Breast epithelium (tissue), 3 donors: ENCODE data around the gene UBAP1L.
"Not testable (repeated sequence)": the region's sequence is repeated elsewhere in the genome, so short reads cannot be mapped to it uniquely, and the experiment has no call there.

Source experiments
- POLR2AphosphoS5 ChIP-seq, 3 donors: sonication (generic); formaldehyde crosslinking; IDR thresholded peaks; one replicate each; pipeline ENCODE4 v1.6.1; 2017; ENCODE audit warnings: antibody characterized with exemption in 3 of 3
- TF ChIP-seq, protein P1 (sequence below), 3 donors: fragments of 450-650 bp; IDR thresholded peaks; one replicate each; pipeline ENCODE4 v1.5.1; 2016 to 2017; ENCODE audit warnings: antibody characterized with exemption in 3 of 3, mild to moderate bottlenecking in 3 of 3, moderate library complexity in 3 of 3

DNA sequence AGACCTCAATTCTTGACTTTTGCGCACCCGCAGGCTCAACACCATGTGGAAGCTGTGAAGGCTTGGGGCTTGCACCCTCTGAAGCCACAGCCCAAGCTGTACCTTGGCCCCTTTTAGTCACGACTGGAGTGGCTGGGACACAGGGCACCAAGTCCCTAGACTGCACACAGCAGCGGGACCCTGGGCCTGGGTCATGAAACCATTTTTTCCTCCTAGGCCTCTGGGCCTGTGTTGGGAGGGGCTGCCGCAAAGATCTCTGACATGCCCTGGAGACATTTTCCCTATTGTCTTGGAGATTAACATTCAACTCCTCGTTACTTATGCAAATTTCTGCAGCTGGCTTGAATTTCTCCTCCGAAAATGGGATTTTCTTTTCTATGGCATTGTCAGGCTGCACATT lies 22.1 kb upstream of the UBAP1L start:
- TF ChIP-seq, protein P1, sequence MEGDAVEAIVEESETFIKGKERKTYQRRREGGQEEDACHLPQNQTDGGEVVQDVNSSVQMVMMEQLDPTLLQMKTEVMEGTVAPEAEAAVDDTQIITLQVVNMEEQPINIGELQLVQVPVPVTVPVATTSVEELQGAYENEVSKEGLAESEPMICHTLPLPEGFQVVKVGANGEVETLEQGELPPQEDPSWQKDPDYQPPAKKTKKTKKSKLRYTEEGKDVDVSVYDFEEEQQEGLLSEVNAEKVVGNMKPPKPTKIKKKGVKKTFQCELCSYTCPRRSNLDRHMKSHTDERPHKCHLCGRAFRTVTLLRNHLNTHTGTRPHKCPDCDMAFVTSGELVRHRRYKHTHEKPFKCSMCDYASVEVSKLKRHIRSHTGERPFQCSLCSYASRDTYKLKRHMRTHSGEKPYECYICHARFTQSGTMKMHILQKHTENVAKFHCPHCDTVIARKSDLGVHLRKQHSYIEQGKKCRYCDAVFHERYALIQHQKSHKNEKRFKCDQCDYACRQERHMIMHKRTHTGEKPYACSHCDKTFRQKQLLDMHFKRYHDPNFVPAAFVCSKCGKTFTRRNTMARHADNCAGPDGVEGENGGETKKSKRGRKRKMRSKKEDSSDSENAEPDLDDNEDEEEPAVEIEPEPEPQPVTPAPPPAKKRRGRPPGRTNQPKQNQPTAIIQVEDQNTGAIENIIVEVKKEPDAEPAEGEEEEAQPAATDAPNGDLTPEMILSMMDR (IDR thresholded peaks at IDR 0.05), result not testable (repeated sequence)
- TF ChIP-seq POLR2AphosphoS5 (IDR thresholded peaks at IDR 0.05), result not testable (repeated sequence)
